Fibroblast of lung (primary cell): Measurements from ENCODE around the gene PTPRM.

ENCODE experiments used
- CTCF ChIP-seq, 2 donors: IDR thresholded peaks in 1 of 2; conservative IDR thresholded peaks in 1 of 2; 1 replicate in 1 of 2; 2 replicates in 1 of 2; pipeline ENCODE4 v1.5.1; 2011 to 2012; ENCODE audit warnings: low read length in 2 of 2, control low read depth in 1 of 2, inconsistent platforms in 1 of 2, low read depth in 1 of 2, mild to moderate bottlenecking in 1 of 2
- EZH2 ChIP-seq: IDR thresholded peaks from 2 replicates; pipeline ENCODE4 v1.5.1; 2012; ENCODE audit warnings: low read length, control low read depth, mild to moderate bottlenecking; ENCODE audit errors: missing control alignments

DNA sequence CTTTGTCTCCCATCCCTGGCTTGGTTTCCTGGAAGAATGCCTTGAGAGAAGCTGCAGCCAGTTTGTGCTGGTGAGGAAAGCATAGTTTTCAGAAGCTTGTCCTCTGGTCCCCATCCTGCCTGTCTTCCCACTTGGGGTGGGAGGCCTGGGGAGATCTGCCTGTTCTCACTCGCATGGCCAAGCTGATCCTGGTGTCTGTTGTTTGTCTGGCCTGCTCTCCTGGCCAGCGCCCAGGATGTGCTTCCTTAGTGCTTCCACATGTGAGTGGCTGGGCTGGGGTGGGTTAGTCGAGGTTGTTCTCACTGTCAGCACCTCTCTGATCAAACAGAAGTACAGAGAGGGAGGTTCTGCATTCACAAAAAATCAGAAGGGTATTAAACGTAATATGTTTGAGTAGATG is 49.5 kb downstream of the PTPRM start:
- TF ChIP-seq CTCF (conservative IDR thresholded peaks at IDR 0.05 in 1 of 2, IDR thresholded peaks at IDR 0.05 in 1 of 2; ENCODE audit: low read depth in 1 of 2, low read length in 2 of 2): no peak
- TF ChIP-seq EZH2: no peak
